ENCODE data around the gene TIMD4.
"Not testable (repeated sequence)": the region's sequence is repeated elsewhere in the genome, so short reads cannot be mapped to it uniquely, and the experiment has no call there.

Gene TIMD4

DNA sequence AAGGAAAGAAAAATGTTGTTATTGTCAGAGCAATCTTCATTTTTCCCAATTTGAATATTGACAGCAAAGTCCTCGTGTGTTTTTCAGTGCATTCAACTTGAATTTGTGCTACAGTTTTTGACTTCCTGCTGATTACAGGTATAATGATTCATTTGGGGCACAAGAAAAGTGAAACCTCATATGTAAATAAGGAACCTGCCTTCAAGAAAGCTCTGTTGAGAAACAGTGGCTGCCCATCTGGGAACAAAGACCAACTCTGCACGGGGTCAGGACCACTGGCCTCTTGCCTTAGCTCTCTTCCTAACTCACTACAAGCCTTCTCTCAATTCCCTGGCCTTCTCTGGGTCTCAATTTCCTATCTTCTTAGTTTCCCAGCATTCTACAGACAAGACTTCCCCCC lies 21.0 kb downstream of the TIMD4 start:
- Mint-ChIP-seq H3K27me3 (no peaks in the 10 kb centered on the region), H3K4me3 (no peak overlapping the region)
- no peak for ATAC-seq

DNA sequence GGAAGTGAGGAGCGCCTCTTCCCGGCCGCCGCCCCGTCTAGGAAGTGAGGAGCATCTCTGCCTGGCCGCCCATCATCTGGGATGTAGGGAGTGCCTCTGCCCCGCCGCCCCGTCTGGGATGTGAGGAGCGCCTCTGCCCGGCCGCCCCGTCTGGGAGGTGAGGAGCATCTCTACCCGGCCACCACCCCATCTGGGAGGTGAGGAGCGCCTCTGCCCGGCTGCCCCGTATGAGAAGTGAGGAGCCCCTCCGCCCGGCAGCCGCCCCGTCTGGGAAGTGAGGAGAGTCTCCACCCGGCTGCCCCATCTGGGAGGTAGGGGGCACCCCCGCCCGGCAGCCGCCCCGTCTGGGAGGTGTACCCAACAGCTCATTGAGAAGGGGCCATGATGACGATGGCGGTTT lies 22.6 kb downstream of the TIMD4 start:
- peaks cover 22% of the 10 kb centered on the region for H3K4me1 Mint-ChIP-seq
- H3K4me3 Mint-ChIP-seq, H3K27me3 Mint-ChIP-seq: not testable (repeated sequence)

More for the DNA sequence above, 21.0 kb downstream of the TIMD4 start:
- H3K27ac Mint-ChIP-seq = peak overlapping the region; percentile 70
- peaks cover 4% of the 10 kb centered on the region for H3K36me3 Mint-ChIP-seq (ENCODE audit: low read depth)
- H3K9me3 Mint-ChIP-seq = peaks cover 8% of the 10 kb centered on the region
- DNase-seq = no peak
- H3K4me1 Mint-ChIP-seq = peaks cover 22% of the 10 kb centered on the region

GRCh38 chr5:156936972-156937371 lies 26.1 kb downstream of the TIMD4 start:
- Mint-ChIP-seq H3K36me3 (ENCODE audit: low read depth) (peaks cover 4% of the 10 kb centered on the region), H3K4me3 (no peak overlapping the region), H3K4me1 (peaks cover 45% of the 10 kb centered on the region), H3K27me3 (no peaks in the 10 kb centered on the region), H3K9me3 (peaks cover 8% of the 10 kb centered on the region), H3K27ac (no peak overlapping the region)
- ATAC-seq (no peak), DNase-seq (no peak)

More for the DNA sequence above, 22.6 kb downstream of the TIMD4 start:
- not testable (repeated sequence) for H3K27ac Mint-ChIP-seq; DNase-seq; H3K9me3 Mint-ChIP-seq; ATAC-seq; H3K36me3 Mint-ChIP-seq (ENCODE audit: low read depth)

DNA sequence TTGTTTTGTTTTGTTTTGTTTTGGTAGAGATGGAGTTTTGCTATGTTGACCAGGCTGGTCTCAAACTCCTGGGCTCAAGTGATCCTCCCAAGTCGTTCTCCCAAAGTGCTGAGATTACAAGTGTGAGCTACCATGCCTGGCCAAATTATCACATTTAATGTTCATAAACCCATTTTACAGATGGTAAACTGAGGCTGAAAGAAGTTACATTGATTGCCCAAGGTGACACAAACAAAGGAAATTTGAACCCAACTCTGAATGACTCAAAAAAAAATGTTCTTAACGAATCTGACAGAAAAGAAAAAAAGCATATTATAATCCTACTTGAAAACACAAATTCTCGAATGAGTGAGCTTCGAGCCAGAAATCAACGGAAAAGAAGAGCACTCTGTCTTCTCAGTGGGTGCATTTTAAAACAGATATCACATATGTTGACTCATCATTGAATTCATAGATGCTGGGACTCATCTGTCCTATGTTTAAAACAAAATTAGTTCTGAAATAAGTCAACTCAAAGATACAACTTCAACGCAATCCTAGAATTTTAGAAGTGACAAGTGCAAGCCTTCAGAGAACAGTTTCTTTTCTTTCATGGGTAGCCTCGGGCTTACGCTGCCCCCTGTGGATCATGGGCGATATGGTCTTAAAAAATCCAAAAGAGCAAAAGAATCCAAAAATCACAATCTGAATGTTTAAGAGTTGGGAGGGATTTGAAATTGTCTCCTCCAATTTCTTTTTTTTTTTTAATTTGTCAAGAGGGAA lies 28.4 kb downstream of the TIMD4 start:
- DNase-seq = peak; percentile 65
- H3K36me3 Mint-ChIP-seq (ENCODE audit: low read depth) = peaks cover 9% of the 10 kb centered on the region
- peak overlapping the region; percentile 15 for H3K4me3 Mint-ChIP-seq
- peak overlapping the region; percentile 79 for H3K27ac Mint-ChIP-seq
- H3K27me3 Mint-ChIP-seq = no peaks in the 10 kb centered on the region
- peaks cover 12% of the 10 kb centered on the region for H3K9me3 Mint-ChIP-seq
- H3K4me1 Mint-ChIP-seq = peaks cover 54% of the 10 kb centered on the region
- ATAC-seq = peak; percentile 74

- H3K9me3 Mint-ChIP-seq = peaks cover 10% of the 10 kb centered on the region
- DNase-seq (no peak), ATAC-seq (peak; percentile 84)
- H3K4me1 Mint-ChIP-seq = peaks cover 81% of the 10 kb centered on the region
- H3K27ac Mint-ChIP-seq = peak overlapping the region; percentile 88
- peaks cover 12% of the 10 kb centered on the region for H3K36me3 Mint-ChIP-seq (ENCODE audit: low read depth)
- no peaks in the 10 kb centered on the region for H3K27me3 Mint-ChIP-seq
- peak overlapping the region; percentile 16 for H3K4me3 Mint-ChIP-seq
Measured at GRCh38 chr5:156929366-156929948, 33.6 kb downstream of the TIMD4 start.

GRCh38 chr5:156927545-156927944 lies 35.5 kb downstream of the TIMD4 start:
- DNase-seq = no peak
- no peak overlapping the region for H3K4me3 Mint-ChIP-seq

GRCh38 chr5:156925767-156926166 lies 37.3 kb downstream of the TIMD4 start:
- H3K36me3 Mint-ChIP-seq (ENCODE audit: low read depth); H3K27ac Mint-ChIP-seq: not testable (repeated sequence)

More at GRCh38 chr5:156927545-156927944, 35.5 kb downstream of the TIMD4 start:
- ATAC-seq = no peak
- Mint-ChIP-seq H3K27me3 (no peaks in the 10 kb centered on the region), H3K36me3 (ENCODE audit: low read depth) (peaks cover 12% of the 10 kb centered on the region), H3K9me3 (peaks cover 10% of the 10 kb centered on the region), H3K4me1 (peaks cover 71% of the 10 kb centered on the region), H3K27ac (peak overlapping the region; percentile 88)

GRCh38 chr5:156922207-156922792 lies 40.7 kb downstream of the TIMD4 start:
- Mint-ChIP-seq H3K4me1 (peaks cover 73% of the 10 kb centered on the region), H3K27me3 (no peaks in the 10 kb centered on the region), H3K36me3 (ENCODE audit: low read depth) (peaks cover 12% of the 10 kb centered on the region), H3K9me3 (peaks cover 11% of the 10 kb centered on the region), H3K27ac (peak overlapping the region; percentile 96), H3K4me3 (peak overlapping the region; percentile 70)
- no peak for DNase-seq
- ATAC-seq = peak; percentile 52

More at GRCh38 chr5:156925767-156926166, 37.3 kb downstream of the TIMD4 start:
- not testable (repeated sequence) for ATAC-seq, DNase-seq, H3K9me3 Mint-ChIP-seq, H3K4me3 Mint-ChIP-seq, H3K27me3 Mint-ChIP-seq
- H3K4me1 Mint-ChIP-seq = peaks cover 72% of the 10 kb centered on the region

DNA sequence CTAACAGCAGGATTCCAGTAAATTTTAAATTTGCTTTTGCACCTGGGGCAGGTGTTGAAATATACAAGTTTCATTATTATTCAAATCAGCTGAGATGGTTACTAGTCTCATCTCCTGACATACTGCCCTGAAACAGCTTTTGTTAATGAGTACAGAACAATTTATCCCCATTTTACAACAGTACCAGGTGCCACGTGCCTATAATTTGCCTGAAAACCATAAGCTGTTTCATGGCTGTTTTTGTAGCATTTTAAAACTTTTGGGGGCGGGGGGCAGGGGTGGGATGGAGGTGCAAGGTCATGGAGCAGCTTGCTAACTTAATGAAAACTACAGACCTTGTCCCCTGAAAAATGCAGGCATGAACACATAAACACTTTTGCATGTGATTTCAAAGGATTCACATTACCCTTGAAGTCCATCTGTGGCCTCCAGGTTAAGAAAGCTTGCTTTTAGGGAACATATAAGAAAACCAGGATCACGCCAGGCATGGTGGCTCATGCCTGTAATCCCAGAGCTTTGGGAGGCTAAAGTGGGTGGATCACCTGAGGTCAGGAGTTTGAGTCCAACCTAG lies 42.1 kb downstream of the TIMD4 start:
- H3K9me3 Mint-ChIP-seq = peaks cover 11% of the 10 kb centered on the region
- H3K27me3 Mint-ChIP-seq = no peaks in the 10 kb centered on the region
- H3K4me1 Mint-ChIP-seq = peaks cover 66% of the 10 kb centered on the region
- H3K27ac Mint-ChIP-seq = peak overlapping the region; percentile 96
- H3K4me3 Mint-ChIP-seq = peak overlapping the region; percentile 70
- DNase-seq = no peak
- peaks cover 13% of the 10 kb centered on the region for H3K36me3 Mint-ChIP-seq (ENCODE audit: low read depth)
- peak; percentile 12 for ATAC-seq

DNA sequence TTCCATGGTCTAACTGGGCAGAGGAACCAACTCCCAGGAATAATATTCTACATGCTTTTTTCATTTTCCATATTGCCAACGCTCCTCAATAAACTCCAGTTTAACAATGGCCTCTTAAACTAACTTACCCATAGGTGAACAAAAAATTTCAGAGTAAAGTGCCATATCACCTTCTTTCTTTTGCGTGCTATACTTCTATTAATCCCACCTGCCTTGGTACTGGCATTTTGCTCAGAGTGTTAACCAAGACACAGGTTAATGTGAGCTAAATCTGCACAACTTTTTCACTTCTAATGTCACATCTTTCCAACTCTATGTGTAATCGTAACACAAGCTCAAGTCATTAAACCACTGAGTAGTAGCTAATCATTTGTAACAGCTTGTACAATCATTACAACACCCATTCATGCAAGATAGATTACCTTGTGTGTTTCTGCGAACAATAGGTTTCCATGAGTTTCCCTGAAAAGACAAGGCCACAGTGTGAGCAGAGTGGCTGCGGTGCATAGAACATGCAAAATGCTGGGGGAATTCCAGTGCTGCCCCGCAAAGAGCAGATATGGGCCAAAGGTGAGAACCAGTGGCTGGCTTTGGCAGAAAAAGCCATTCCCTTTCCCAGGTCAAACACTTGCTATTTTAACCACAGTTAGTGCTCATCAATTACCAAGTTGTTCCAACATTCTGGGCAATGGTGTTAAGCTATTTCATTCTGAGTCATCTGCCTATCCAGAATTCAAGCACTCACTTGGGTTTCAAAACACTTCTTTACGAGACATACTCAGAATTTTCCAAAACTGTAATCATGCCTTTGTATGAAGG lies 42.8 kb downstream of the TIMD4 start:
- peaks cover 13% of the 10 kb centered on the region for H3K36me3 Mint-ChIP-seq (ENCODE audit: low read depth)
- DNase-seq (peak; percentile 77), ATAC-seq (peak; percentile 87)
- peak overlapping the region; percentile 96 for H3K27ac Mint-ChIP-seq
- peak overlapping the region; percentile 70 for H3K4me3 Mint-ChIP-seq
- H3K9me3 Mint-ChIP-seq = peaks cover 11% of the 10 kb centered on the region
- H3K4me1 Mint-ChIP-seq = peaks cover 64% of the 10 kb centered on the region
- H3K27me3 Mint-ChIP-seq = no peaks in the 10 kb centered on the region

- H3K27ac Mint-ChIP-seq = peak overlapping the region; percentile 2
- DNase-seq (no peak), ATAC-seq (no peak)
- H3K36me3 Mint-ChIP-seq (ENCODE audit: low read depth) = peaks cover 17% of the 10 kb centered on the region
- H3K27me3 Mint-ChIP-seq = no peaks in the 10 kb centered on the region
- H3K4me1 Mint-ChIP-seq = peaks cover 70% of the 10 kb centered on the region
- peaks cover 11% of the 10 kb centered on the region for H3K9me3 Mint-ChIP-seq
- no peak overlapping the region for H3K4me3 Mint-ChIP-seq
Measured at GRCh38 chr5:156918311-156918845, 44.6 kb downstream of the TIMD4 start.

- peak overlapping the region; percentile 62 for H3K4me3 Mint-ChIP-seq
- H3K27ac Mint-ChIP-seq = peak overlapping the region; percentile 88
- peaks cover 21% of the 10 kb centered on the region for H3K36me3 Mint-ChIP-seq (ENCODE audit: low read depth)
- no peak for ATAC-seq
- no peaks in the 10 kb centered on the region for H3K27me3 Mint-ChIP-seq
- no peak for DNase-seq
- peaks cover 49% of the 10 kb centered on the region for H3K4me1 Mint-ChIP-seq
- peaks cover 14% of the 10 kb centered on the region for H3K9me3 Mint-ChIP-seq
Measured at GRCh38 chr5:156914371-156914737, 48.7 kb downstream of the TIMD4 start.

DNA sequence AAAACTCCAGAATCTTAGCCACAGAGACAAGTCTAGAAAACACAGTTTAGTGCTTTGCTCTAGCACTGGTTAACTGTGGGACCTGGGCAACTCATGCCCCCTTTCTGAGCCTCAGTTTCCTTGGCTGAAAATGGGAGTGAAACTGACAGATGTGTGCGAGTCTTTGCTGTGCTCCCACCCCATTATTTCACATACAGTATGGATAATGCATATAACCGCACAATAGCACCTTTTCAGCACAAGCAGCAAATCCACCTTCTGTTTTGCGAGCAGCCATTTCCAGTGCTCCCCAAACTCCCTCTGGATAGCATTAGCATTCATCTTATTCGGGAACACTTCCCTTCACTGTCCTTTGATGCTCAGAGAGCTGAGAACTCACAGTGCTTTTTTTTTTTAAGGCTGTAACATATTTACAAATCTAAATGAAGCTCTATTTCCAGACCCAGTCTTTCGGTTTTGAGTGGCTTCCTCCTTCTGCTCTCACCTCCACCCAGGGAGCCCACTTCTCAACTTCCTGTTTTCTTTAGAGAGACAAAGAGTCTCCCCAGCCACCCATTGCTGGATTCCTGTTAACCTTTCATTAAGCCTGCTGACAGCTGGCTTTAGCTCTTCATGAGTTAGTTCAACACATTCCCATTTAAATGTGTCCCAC lies 49.2 kb downstream of the TIMD4 start:
- peaks cover 15% of the 10 kb centered on the region for H3K36me3 Mint-ChIP-seq (ENCODE audit: low read depth)
- DNase-seq (no peak), ATAC-seq (peak; percentile 67)
- H3K9me3 Mint-ChIP-seq = peaks cover 9% of the 10 kb centered on the region
- peak overlapping the region; percentile 88 for H3K27ac Mint-ChIP-seq
- H3K27me3 Mint-ChIP-seq = no peaks in the 10 kb centered on the region
- peak overlapping the region; percentile 62 for H3K4me3 Mint-ChIP-seq
- H3K4me1 Mint-ChIP-seq = peaks cover 44% of the 10 kb centered on the region

Data from activated naive CD8-positive, alpha-beta T cell treated with anti-CD3 and anti-CD28 coated beads, Interleukin-2, amount 50 U/mL, for 24 hours (primary cell).